ENCODE data around the gene CCNY.
A peak's percentile ranks its signal among the peaks of the same experiment; 100 is the strongest.

The CCNY gene

GRCh38 chr10:35435824-35436223, 99.5 kb downstream of the CCNY start:
- Histone ChIP-seq H3K27ac (peak overlapping the region; percentile 88), H3K4me1 (ENCODE audit: control insufficient read depth in 1 of 2, insufficient read depth in 1 of 2, low read depth in 1 of 2, low read length in 1 of 2) (peaks cover 22 to 28% of the 10 kb centered on the region in 2 experiments), H3K9me3 (no peaks in the 10 kb centered on the region), H3K36me3 (no peaks in the 10 kb centered on the region), H3K27me3 (no peaks in the 10 kb centered on the region), H3K4me3 (ENCODE audit: low read depth in 1 of 2, low read length in 1 of 2) (peak overlapping the region; percentile 4 to 29)
- TF ChIP-seq CTCF (IDR thresholded peaks at IDR 0.05), result no peak

GRCh38 chr10:35437829-35438228, 101.5 kb downstream of the CCNY start:
- no peak overlapping the region for H3K4me3 ChIP-seq (ENCODE audit: low read depth in 1 of 2, low read length in 1 of 2)
- no peaks in the 10 kb centered on the region for H3K27me3 ChIP-seq
- H3K36me3 ChIP-seq, result no peaks in the 10 kb centered on the region
- H3K4me1 ChIP-seq (ENCODE audit: control insufficient read depth in 1 of 2, insufficient read depth in 1 of 2, low read depth in 1 of 2, low read length in 1 of 2), result peaks cover 24 to 30% of the 10 kb centered on the region in 2 experiments
- peak overlapping the region; percentile 88 for H3K27ac ChIP-seq
- TF ChIP-seq CTCF (IDR thresholded peaks at IDR 0.05), result no peak
- H3K9me3 ChIP-seq, result no peaks in the 10 kb centered on the region

- Histone ChIP-seq H3K27me3 (no peaks in the 10 kb centered on the region), H3K4me3 (ENCODE audit: low read depth in 1 of 2, low read length in 1 of 2) (no peak overlapping the region), H3K27ac (no peak overlapping the region), H3K4me1 (ENCODE audit: control insufficient read depth in 1 of 2, insufficient read depth in 1 of 2, low read depth in 1 of 2, low read length in 1 of 2) (peaks cover 33 to 41% of the 10 kb centered on the region in 2 experiments), H3K9me3 (no peaks in the 10 kb centered on the region), H3K36me3 (no peaks in the 10 kb centered on the region)
- TF ChIP-seq CTCF (IDR thresholded peaks at IDR 0.05), result no peak
These were observed 102.6 kb downstream of the CCNY start for GRCh38 chr10:35438718-35439571.

GRCh38 chr10:35440016-35440415, 103.7 kb downstream of the CCNY start:
- H3K4me3 ChIP-seq (ENCODE audit: low read depth in 1 of 2, low read length in 1 of 2), result no peak overlapping the region
- no peaks in the 10 kb centered on the region for H3K27me3 ChIP-seq
- H3K36me3 ChIP-seq, result no peaks in the 10 kb centered on the region
- no peak for TF ChIP-seq CTCF (IDR thresholded peaks at IDR 0.05)
- H3K27ac ChIP-seq, result no peak overlapping the region
- no peaks in the 10 kb centered on the region for H3K9me3 ChIP-seq
- peaks cover 36 to 45% of the 10 kb centered on the region in 2 experiments for H3K4me1 ChIP-seq (ENCODE audit: control insufficient read depth in 1 of 2, insufficient read depth in 1 of 2, low read depth in 1 of 2, low read length in 1 of 2)

GRCh38 chr10:35442028-35442427, 105.7 kb downstream of the CCNY start:
- no peak for TF ChIP-seq CTCF (IDR thresholded peaks at IDR 0.05)
- H3K9me3 ChIP-seq, result no peaks in the 10 kb centered on the region

More at GRCh38 chr10:35442028-35442427, 105.7 kb downstream of the CCNY start:
- Histone ChIP-seq H3K27me3 (no peaks in the 10 kb centered on the region), H3K4me3 (ENCODE audit: low read depth in 1 of 2, low read length in 1 of 2) (no peak overlapping the region), H3K4me1 (ENCODE audit: control insufficient read depth in 1 of 2, insufficient read depth in 1 of 2, low read depth in 1 of 2, low read length in 1 of 2) (peaks cover 20 to 30% of the 10 kb centered on the region in 2 experiments), H3K36me3 (no peaks in the 10 kb centered on the region), H3K27ac (no peak overlapping the region)

Measured in neutrophil (primary cell).